Measurements from ENCODE around the gene IMMT. TPM values are rescaled to one million over a fixed set of nuclear protein-coding genes. Genes with fewer than 3 reads are reported as not detected.

The IMMT gene
- total RNA-seq, 4 donors from 2014 or later: 9.7 to 63.0 (median 36.2) TPM

- Histone ChIP-seq H3K36me3 (no peaks in the 10 kb centered on the region), H3K9me3 (no peaks in the 10 kb centered on the region), H3K27ac (peak overlapping the region; percentile 98 to 99), H3K4me3 (peak overlapping the region; percentile 94 to 97), H3K4me1 (peaks cover 0 to 7% of the 10 kb centered on the region in 2 donors), H3K27me3 (no peaks in the 10 kb centered on the region)
- intact Hi-C loops (cut with DNase I; ENCODE audit: low total_unique reads): no loop called here
- TF ChIP-seq POLR2A (IDR thresholded peaks at IDR 0.05) (no peak), CTCF (IDR thresholded peaks at IDR 0.05) (no peak)
- no peak for DNase-seq
Measured at GRCh38 chr2:86193901-86194567, 1.2 kb downstream of the IMMT start.

- H3K36me3 ChIP-seq: no peaks in the 10 kb centered on the region
- TF ChIP-seq POLR2A (IDR thresholded peaks at IDR 0.05): no peak
- no peak for TF ChIP-seq CTCF (IDR thresholded peaks at IDR 0.05)
- H3K27ac ChIP-seq: no peak overlapping the region
- H3K27me3 ChIP-seq: no peaks in the 10 kb centered on the region
- H3K9me3 ChIP-seq: no peaks in the 10 kb centered on the region
- intact Hi-C loops (cut with DNase I; ENCODE audit: low total_unique reads): no loop called here
- no peak overlapping the region for H3K4me3 ChIP-seq
- DNase-seq: no peak
- H3K4me1 ChIP-seq: peaks cover 0 to 7% of the 10 kb centered on the region in 2 donors
Measured at GRCh38 chr2:86189782-86190416, 5.4 kb downstream of the IMMT start.

- no peaks in the 10 kb centered on the region for H3K27me3 ChIP-seq
- H3K9me3 ChIP-seq: no peaks in the 10 kb centered on the region
- no peak overlapping the region for H3K4me3 ChIP-seq
- TF ChIP-seq CTCF (IDR thresholded peaks at IDR 0.05) (no peak), POLR2A (IDR thresholded peaks at IDR 0.05) (no peak)
- no peaks in the 10 kb centered on the region for H3K36me3 ChIP-seq
- no peaks in the 10 kb centered on the region for H3K4me1 ChIP-seq
- H3K27ac ChIP-seq: no peak overlapping the region
- intact Hi-C loops (cut with DNase I; ENCODE audit: low total_unique reads): no loop called here
- no peak for DNase-seq
Measured at GRCh38 chr2:86186431-86186830, 8.8 kb downstream of the IMMT start.

GRCh38 chr2:86185517-86186212 lies 9.6 kb downstream of the IMMT start:
- TF ChIP-seq POLR2A (IDR thresholded peaks at IDR 0.05) (no peak), CTCF (IDR thresholded peaks at IDR 0.05) (no peak)
- Histone ChIP-seq H3K4me1 (no peaks in the 10 kb centered on the region), H3K27ac (peak overlapping the region in 1 of 2 donors; percentile 32), H3K36me3 (no peaks in the 10 kb centered on the region), H3K27me3 (no peaks in the 10 kb centered on the region), H3K4me3 (no peak overlapping the region), H3K9me3 (no peaks in the 10 kb centered on the region)
- intact Hi-C loops (cut with DNase I; ENCODE audit: low total_unique reads): no loop called here
- no peak for DNase-seq

- Histone ChIP-seq H3K4me3 (no peak overlapping the region), H3K27me3 (no peaks in the 10 kb centered on the region), H3K4me1 (no peaks in the 10 kb centered on the region), H3K9me3 (no peaks in the 10 kb centered on the region), H3K27ac (no peak overlapping the region), H3K36me3 (no peaks in the 10 kb centered on the region)
- no peak for TF ChIP-seq CTCF (IDR thresholded peaks at IDR 0.05)
- no peak for TF ChIP-seq POLR2A (IDR thresholded peaks at IDR 0.05)
- DNase-seq: no peak
- intact Hi-C loops (cut with DNase I; ENCODE audit: low total_unique reads): no loop called here
Measured at GRCh38 chr2:86176597-86176996, 18.7 kb downstream of the IMMT start.
